Measurements from ENCODE around the gene KNOP1. TPM values are rescaled to one million over a fixed set of nuclear protein-coding genes. Genes with fewer than 3 reads are reported as not detected.
A peak's percentile ranks its signal among the peaks of the same experiment; 100 is the strongest.

KNOP1 gene
- total and polyA plus RNA-seq, 2 of the 13 experiments (the other 11 are each of a cell fraction or from before 2014, with no cell fraction given) = 21.2 to 57.5 TPM

DNA sequence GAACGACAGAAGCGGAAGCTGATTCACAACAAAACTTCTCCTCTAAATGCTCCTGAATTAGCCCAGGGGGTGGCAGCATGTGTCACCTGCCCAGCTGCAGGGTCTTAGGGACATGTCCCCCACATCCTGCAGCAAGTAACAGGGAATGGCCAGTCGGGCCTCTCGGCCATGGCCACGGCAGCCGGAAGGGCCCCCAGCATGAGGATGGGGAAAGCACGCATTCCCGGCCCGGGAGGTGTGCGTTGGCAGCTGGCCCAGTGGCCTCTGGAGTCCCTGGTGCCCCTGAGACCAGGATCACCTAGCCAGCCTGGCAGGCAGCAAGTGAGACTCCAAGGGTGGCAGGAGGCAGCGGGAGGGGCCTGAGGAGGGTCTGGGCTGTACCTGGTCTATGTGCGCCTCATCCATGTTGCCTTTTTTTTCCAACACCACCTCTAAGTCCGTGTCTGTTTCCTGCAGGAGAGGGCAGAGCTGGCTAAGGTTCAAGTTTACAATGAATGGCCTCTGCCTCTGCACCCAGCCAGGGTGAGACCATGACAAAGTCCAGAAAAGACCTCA lies 7.0 kb downstream of the KNOP1 start (continued):
- peak; percentile 61; the same call in 1 of the 2 replicates for TF ChIP-seq ZNF768 (CRISPR knock-in tag; IDR thresholded peaks at IDR 0.05)
- TF ChIP-seq ESRRA (CRISPR knock-in tag; IDR thresholded peaks at IDR 0.05; ENCODE audit: low read depth) = no peak
- 0 out of 2 replicates have a peak, but pooled peaks have one; percentile 35 for TF ChIP-seq ZNF678 (CRISPR knock-in tag; IDR thresholded peaks at IDR 0.05)
- TF ChIP-seq ZFAT (CRISPR knock-in tag; conservative IDR thresholded peaks at IDR 0.05) = no peak
- TF ChIP-seq, protein P1, sequence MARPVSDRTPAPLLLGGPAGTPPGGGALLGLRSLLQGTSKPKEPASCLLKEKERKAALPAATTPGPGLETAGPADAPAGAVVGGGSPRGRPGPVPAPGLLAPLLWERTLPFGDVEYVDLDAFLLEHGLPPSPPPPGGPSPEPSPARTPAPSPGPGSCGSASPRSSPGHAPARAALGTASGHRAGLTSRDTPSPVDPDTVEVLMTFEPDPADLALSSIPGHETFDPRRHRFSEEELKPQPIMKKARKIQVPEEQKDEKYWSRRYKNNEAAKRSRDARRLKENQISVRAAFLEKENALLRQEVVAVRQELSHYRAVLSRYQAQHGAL (CRISPR knock-in tag; IDR thresholded peaks at IDR 0.05; ENCODE audit: not compliant biosample characterization) = no peak
- TF ChIP-seq MYC (CRISPR knock-in tag; IDR thresholded peaks at IDR 0.05; ENCODE audit: borderline replicate concordance) = peak; percentile 38; the same call in 1 of the 2 replicates
- no peak for TF ChIP-seq ZNF557 (CRISPR knock-in tag; IDR thresholded peaks at IDR 0.05)
- TF ChIP-seq WIZ (CRISPR knock-in tag; IDR thresholded peaks at IDR 0.05) = no peak; the same call in 1 of the 2 replicates
- TF ChIP-seq, protein P2, sequence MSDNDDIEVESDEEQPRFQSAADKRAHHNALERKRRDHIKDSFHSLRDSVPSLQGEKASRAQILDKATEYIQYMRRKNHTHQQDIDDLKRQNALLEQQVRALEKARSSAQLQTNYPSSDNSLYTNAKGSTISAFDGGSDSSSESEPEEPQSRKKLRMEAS (IDR thresholded peaks at IDR 0.05) = 0 out of 2 replicates have a peak, but pooled peaks have one; percentile 22
- no peak for TF ChIP-seq SNAI1 (CRISPR knock-in tag; IDR thresholded peaks at IDR 0.05; ENCODE audit: borderline replicate concordance)
- TF ChIP-seq, protein P3, sequence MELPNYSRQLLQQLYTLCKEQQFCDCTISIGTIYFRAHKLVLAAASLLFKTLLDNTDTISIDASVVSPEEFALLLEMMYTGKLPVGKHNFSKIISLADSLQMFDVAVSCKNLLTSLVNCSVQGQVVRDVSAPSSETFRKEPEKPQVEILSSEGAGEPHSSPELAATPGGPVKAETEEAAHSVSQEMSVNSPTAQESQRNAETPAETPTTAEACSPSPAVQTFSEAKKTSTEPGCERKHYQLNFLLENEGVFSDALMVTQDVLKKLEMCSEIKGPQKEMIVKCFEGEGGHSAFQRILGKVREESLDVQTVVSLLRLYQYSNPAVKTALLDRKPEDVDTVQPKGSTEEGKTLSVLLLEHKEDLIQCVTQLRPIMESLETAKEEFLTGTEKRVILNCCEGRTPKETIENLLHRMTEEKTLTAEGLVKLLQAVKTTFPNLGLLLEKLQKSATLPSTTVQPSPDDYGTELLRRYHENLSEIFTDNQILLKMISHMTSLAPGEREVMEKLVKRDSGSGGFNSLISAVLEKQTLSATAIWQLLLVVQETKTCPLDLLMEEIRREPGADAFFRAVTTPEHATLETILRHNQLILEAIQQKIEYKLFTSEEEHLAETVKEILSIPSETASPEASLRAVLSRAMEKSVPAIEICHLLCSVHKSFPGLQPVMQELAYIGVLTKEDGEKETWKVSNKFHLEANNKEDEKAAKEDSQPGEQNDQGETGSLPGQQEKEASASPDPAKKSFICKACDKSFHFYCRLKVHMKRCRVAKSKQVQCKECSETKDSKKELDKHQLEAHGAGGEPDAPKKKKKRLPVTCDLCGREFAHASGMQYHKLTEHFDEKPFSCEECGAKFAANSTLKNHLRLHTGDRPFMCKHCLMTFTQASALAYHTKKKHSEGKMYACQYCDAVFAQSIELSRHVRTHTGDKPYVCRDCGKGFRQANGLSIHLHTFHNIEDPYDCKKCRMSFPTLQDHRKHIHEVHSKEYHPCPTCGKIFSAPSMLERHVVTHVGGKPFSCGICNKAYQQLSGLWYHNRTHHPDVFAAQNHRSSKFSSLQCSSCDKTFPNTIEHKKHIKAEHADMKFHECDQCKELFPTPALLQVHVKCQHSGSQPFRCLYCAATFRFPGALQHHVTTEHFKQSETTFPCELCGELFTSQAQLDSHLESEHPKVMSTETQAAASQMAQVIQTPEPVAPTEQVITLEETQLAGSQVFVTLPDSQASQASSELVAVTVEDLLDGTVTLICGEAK (IDR thresholded peaks at IDR 0.05) = no peak
- TF ChIP-seq, protein P3 (CRISPR knock-in tag; IDR thresholded peaks at IDR 0.05) = no peak
- 0 out of 2 replicates have a peak, but pooled peaks have one; percentile 36 for TF ChIP-seq BORCS8-MEF2B (CRISPR knock-in tag; IDR thresholded peaks at IDR 0.05)
- no peak for TF ChIP-seq SSRP1 (CRISPR knock-in tag; IDR thresholded peaks at IDR 0.05)
- no peak for TF ChIP-seq ATAD3A (CRISPR knock-in tag; IDR thresholded peaks at IDR 0.05)
- TF ChIP-seq KLF11 (CRISPR knock-in tag; IDR thresholded peaks at IDR 0.05) = no peak
- no peak for TF ChIP-seq ZNF619 (CRISPR knock-in tag; IDR thresholded peaks at IDR 0.05)
- TF ChIP-seq HOXA7 (CRISPR knock-in tag; IDR thresholded peaks at IDR 0.05) = no peak
- no peak for TF ChIP-seq NR2F2 (IDR thresholded peaks at IDR 0.05; ENCODE audit: borderline replicate concordance, low read depth)
- TF ChIP-seq MIER2 (CRISPR knock-in tag; IDR thresholded peaks at IDR 0.05) = no peak
- no peak for TF ChIP-seq IRF2 (CRISPR knock-in tag; IDR thresholded peaks at IDR 0.05)

Data from HepG2 (cell line).